ENCODE results near the gene COA6. TPM values are rescaled to one million over a fixed set of nuclear protein-coding genes. Genes with fewer than 3 reads are reported as not detected.

The COA6 gene
- total and polyA plus RNA-seq, 4 donors = 5.3 to 37.0 (median 18.6) TPM

DNA sequence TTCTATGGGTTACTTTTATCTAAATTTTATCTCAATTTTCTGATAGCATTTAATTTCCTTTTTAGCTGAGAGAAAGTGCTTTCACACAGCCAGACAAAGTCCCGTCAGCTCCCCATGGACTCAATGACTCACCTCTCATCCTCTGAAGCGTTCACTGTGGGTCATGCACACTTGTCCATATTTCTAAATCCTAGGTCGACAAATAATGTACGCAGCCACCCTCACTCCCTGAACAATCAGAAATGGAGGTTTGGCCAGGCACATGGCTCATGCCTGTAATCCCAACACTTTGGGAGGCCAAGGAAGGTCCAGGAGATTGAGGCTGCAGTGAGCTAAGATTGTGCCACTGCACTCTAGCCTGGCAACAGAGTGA, 42.4 kb upstream of the COA6 start (continued):
- TF ChIP-seq, protein P1, sequence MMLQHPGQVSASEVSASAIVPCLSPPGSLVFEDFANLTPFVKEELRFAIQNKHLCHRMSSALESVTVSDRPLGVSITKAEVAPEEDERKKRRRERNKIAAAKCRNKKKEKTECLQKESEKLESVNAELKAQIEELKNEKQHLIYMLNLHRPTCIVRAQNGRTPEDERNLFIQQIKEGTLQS (IDR thresholded peaks at IDR 0.05) = no peak
- TF ChIP-seq FOXA1 (IDR thresholded peaks at IDR 0.05) (no peak), FOXA2 (IDR thresholded peaks at IDR 0.05) (no peak)

DNA sequence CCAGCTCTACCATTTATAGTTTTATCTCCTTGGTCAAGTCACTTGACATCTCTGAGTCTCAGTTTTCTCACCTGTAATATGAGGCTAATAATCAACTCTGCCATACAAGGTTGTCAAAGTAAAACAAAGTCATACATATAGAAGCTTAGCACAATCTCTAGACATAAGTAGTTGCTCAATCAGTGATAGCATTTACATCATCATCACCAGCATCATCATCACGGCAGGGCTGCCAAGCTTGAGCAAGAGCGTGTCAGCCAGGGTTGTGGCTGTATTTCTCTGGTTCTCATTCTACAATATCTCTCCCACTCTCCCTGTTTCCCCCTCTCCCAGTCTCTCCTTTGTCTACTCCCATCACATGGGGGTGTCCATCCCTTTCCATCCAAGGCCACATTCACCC, 41.7 kb upstream of the COA6 start:
- Histone ChIP-seq H3K9ac (ENCODE audit: low read depth in 1 of 2, low read length in 2 of 2) (no peak overlapping the region), H3K27ac (ENCODE audit: low read depth in 1 of 2, low read length in 2 of 2) (no peak overlapping the region), H3K27me3 (ENCODE audit: control insufficient read depth in 4 of 4, insufficient read depth in 4 of 4, low read length in 3 of 4) (no peaks in the 10 kb centered on the region), H3K36me3 (ENCODE audit: control insufficient read depth in 4 of 4, insufficient read depth in 3 of 4, low read depth in 1 of 4, low read length in 3 of 4) (no peaks in the 10 kb centered on the region), H3K4me3 (ENCODE audit: low read depth in 1 of 3, low read length in 3 of 3) (no peak overlapping the region), H3K4me1 (ENCODE audit: control insufficient read depth in 4 of 4, insufficient read depth in 4 of 4, low read length in 3 of 4) (peaks cover 0 to 12% (median 1%) of the 10 kb centered on the region in 4 donors), H3K9me3 (ENCODE audit: control insufficient read depth in 4 of 4, low read length in 3 of 4) (peaks cover 0 to 9% (median 2%) of the 10 kb centered on the region in 4 donors)
- no peak for TF ChIP-seq NR2F2 (IDR thresholded peaks at IDR 0.05)
- TF ChIP-seq, protein P2, sequence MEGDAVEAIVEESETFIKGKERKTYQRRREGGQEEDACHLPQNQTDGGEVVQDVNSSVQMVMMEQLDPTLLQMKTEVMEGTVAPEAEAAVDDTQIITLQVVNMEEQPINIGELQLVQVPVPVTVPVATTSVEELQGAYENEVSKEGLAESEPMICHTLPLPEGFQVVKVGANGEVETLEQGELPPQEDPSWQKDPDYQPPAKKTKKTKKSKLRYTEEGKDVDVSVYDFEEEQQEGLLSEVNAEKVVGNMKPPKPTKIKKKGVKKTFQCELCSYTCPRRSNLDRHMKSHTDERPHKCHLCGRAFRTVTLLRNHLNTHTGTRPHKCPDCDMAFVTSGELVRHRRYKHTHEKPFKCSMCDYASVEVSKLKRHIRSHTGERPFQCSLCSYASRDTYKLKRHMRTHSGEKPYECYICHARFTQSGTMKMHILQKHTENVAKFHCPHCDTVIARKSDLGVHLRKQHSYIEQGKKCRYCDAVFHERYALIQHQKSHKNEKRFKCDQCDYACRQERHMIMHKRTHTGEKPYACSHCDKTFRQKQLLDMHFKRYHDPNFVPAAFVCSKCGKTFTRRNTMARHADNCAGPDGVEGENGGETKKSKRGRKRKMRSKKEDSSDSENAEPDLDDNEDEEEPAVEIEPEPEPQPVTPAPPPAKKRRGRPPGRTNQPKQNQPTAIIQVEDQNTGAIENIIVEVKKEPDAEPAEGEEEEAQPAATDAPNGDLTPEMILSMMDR (IDR thresholded peaks at IDR 0.05; ENCODE audit: low read depth, low read length, missing input control) = no peak
- TF ChIP-seq FOXA1 (IDR thresholded peaks at IDR 0.05) = no peak
- no peak for TF ChIP-seq EGR1 (IDR thresholded peaks at IDR 0.05; ENCODE audit: low read depth in 2 of 2)
- TF ChIP-seq SP1 (IDR thresholded peaks at IDR 0.05) = no peak
- TF ChIP-seq, protein P3, sequence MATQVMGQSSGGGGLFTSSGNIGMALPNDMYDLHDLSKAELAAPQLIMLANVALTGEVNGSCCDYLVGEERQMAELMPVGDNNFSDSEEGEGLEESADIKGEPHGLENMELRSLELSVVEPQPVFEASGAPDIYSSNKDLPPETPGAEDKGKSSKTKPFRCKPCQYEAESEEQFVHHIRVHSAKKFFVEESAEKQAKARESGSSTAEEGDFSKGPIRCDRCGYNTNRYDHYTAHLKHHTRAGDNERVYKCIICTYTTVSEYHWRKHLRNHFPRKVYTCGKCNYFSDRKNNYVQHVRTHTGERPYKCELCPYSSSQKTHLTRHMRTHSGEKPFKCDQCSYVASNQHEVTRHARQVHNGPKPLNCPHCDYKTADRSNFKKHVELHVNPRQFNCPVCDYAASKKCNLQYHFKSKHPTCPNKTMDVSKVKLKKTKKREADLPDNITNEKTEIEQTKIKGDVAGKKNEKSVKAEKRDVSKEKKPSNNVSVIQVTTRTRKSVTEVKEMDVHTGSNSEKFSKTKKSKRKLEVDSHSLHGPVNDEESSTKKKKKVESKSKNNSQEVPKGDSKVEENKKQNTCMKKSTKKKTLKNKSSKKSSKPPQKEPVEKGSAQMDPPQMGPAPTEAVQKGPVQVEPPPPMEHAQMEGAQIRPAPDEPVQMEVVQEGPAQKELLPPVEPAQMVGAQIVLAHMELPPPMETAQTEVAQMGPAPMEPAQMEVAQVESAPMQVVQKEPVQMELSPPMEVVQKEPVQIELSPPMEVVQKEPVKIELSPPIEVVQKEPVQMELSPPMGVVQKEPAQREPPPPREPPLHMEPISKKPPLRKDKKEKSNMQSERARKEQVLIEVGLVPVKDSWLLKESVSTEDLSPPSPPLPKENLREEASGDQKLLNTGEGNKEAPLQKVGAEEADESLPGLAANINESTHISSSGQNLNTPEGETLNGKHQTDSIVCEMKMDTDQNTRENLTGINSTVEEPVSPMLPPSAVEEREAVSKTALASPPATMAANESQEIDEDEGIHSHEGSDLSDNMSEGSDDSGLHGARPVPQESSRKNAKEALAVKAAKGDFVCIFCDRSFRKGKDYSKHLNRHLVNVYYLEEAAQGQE (IDR thresholded peaks at IDR 0.05) = no peak
- TF ChIP-seq RAD21 (IDR thresholded peaks at IDR 0.05) = no peak
- no peak for TF ChIP-seq YY1 (IDR thresholded peaks at IDR 0.05)
- TF ChIP-seq, protein P1 (IDR thresholded peaks at IDR 0.05) = no peak
- no peak for TF ChIP-seq HNF4A (conservative IDR thresholded peaks at IDR 0.05)
- TF ChIP-seq JUND (IDR thresholded peaks at IDR 0.05) = no peak
- TF ChIP-seq, protein P4, sequence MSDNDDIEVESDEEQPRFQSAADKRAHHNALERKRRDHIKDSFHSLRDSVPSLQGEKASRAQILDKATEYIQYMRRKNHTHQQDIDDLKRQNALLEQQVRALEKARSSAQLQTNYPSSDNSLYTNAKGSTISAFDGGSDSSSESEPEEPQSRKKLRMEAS (IDR thresholded peaks at IDR 0.05) = no peak
- no peak for TF ChIP-seq RXRA (IDR thresholded peaks at IDR 0.05)
- 64% methylated on average over 2 of the region's 2 CpGs for WGBS
- DNase-seq (ENCODE audit: low spot score) = no peak

DNA sequence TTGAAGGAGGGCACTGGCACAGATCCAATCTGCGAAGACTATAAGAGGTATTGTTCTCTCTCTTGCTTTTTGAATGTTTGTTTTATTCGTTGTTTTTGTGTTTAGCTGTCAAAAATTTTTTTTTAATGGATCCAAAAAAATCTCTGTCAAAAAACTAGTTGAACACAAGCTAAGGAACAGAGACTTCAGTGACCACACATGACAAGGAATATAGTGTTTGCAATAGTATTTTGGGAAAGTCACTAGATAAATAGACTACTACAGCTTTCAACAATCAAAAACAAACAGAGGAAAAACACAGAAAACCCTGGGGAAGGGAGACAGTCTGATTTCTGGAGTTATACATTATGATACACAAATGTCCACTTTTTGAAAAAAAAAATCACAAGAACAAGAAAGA, 36.9 kb upstream of the COA6 start:
- peaks cover 0 to 23% (median 2%) of the 10 kb centered on the region in 4 donors for H3K9me3 ChIP-seq (ENCODE audit: control insufficient read depth in 4 of 4, low read length in 3 of 4)

More for the DNA sequence above, 36.9 kb upstream of the COA6 start:
- TF ChIP-seq FOXA2 (IDR thresholded peaks at IDR 0.05) = no peak
- TF ChIP-seq, protein P5, sequence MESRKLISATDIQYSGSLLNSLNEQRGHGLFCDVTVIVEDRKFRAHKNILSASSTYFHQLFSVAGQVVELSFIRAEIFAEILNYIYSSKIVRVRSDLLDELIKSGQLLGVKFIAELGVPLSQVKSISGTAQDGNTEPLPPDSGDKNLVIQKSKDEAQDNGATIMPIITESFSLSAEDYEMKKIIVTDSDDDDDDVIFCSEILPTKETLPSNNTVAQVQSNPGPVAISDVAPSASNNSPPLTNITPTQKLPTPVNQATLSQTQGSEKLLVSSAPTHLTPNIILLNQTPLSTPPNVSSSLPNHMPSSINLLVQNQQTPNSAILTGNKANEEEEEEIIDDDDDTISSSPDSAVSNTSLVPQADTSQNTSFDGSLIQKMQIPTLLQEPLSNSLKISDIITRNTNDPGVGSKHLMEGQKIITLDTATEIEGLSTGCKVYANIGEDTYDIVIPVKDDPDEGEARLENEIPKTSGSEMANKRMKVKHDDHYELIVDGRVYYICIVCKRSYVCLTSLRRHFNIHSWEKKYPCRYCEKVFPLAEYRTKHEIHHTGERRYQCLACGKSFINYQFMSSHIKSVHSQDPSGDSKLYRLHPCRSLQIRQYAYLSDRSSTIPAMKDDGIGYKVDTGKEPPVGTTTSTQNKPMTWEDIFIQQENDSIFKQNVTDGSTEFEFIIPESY (IDR thresholded peaks at IDR 0.05) = no peak
- TF ChIP-seq NR2F2 (IDR thresholded peaks at IDR 0.05) = no peak
- TF ChIP-seq FOXA1 (IDR thresholded peaks at IDR 0.05) = no peak
- no peak for TF ChIP-seq YY1 (IDR thresholded peaks at IDR 0.05)
- TF ChIP-seq RXRA (IDR thresholded peaks at IDR 0.05) = no peak
- no peak for TF ChIP-seq EGR1 (IDR thresholded peaks at IDR 0.05; ENCODE audit: low read depth in 2 of 2)
- TF ChIP-seq, protein P4 (IDR thresholded peaks at IDR 0.05) = no peak
- TF ChIP-seq, protein P3 (IDR thresholded peaks at IDR 0.05) = no peak
- H3K27ac ChIP-seq (ENCODE audit: low read depth in 1 of 2, low read length in 2 of 2) = no peak overlapping the region
- WGBS = 81% methylated on average over 2 of the region's 2 CpGs
- H3K36me3 ChIP-seq (ENCODE audit: control insufficient read depth in 4 of 4, insufficient read depth in 3 of 4, low read depth in 1 of 4, low read length in 3 of 4) = no peaks in the 10 kb centered on the region
- no peak overlapping the region for H3K9ac ChIP-seq (ENCODE audit: low read depth in 1 of 2, low read length in 2 of 2)
- H3K4me1 ChIP-seq (ENCODE audit: control insufficient read depth in 4 of 4, insufficient read depth in 4 of 4, low read length in 3 of 4) = no peaks in the 10 kb centered on the region
- no peak for DNase-seq (ENCODE audit: low spot score)
- no peaks in the 10 kb centered on the region for H3K27me3 ChIP-seq (ENCODE audit: control insufficient read depth in 4 of 4, insufficient read depth in 4 of 4, low read length in 3 of 4)
- H3K4me3 ChIP-seq (ENCODE audit: low read depth in 1 of 3, low read length in 3 of 3) = no peak overlapping the region

Measured in liver (tissue), 9 donors.